Uterus (tissue), 2 donors: ENCODE measurements around the gene SLC4A8.

Experiments used
- POLR2A ChIP-seq, 2 donors: fragments of 450-650 bp; IDR thresholded peaks; one replicate each; pipeline ENCODE4 v1.6.1; 2016; ENCODE audit warnings: antibody characterized with exemption in 2 of 2, mild to moderate bottlenecking in 1 of 2, moderate library complexity in 1 of 2
- TF ChIP-seq, protein P1 (sequence below), 4 experiments: fragments of 200-600 bp in 2 of 4; fragments of 450-650 bp in 2 of 4; sonication (generic) in 2 of 4; IDR thresholded peaks; one replicate each; pipeline ENCODE4 v1.5.1; 2016 to 2019; ENCODE audit warnings: antibody characterized with exemption in 4 of 4, mild to moderate bottlenecking in 2 of 4, moderate library complexity in 1 of 4

DNA sequence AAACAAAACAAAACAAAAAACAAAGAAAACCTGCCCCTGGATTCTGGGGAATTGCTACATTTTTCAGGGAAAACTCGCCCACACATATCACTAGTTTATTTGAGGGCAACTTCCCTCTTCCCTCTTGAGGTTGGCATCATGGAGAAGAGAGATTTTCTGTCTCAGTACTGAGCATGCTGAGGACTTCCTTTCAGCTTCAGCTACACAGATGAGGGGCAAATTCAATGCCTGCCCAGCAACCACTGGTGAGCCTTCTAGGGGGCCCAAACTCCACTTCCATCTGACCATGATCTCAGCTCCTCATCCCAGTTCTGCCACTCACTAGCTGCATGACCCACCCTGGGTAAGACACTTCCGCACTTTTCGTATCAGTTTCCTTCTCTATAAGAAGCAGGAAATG is 103.3 kb downstream of the SLC4A8 start:
- TF ChIP-seq, protein P1, sequence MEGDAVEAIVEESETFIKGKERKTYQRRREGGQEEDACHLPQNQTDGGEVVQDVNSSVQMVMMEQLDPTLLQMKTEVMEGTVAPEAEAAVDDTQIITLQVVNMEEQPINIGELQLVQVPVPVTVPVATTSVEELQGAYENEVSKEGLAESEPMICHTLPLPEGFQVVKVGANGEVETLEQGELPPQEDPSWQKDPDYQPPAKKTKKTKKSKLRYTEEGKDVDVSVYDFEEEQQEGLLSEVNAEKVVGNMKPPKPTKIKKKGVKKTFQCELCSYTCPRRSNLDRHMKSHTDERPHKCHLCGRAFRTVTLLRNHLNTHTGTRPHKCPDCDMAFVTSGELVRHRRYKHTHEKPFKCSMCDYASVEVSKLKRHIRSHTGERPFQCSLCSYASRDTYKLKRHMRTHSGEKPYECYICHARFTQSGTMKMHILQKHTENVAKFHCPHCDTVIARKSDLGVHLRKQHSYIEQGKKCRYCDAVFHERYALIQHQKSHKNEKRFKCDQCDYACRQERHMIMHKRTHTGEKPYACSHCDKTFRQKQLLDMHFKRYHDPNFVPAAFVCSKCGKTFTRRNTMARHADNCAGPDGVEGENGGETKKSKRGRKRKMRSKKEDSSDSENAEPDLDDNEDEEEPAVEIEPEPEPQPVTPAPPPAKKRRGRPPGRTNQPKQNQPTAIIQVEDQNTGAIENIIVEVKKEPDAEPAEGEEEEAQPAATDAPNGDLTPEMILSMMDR (IDR thresholded peaks at IDR 0.05) = no peak
- no peak for TF ChIP-seq POLR2A (IDR thresholded peaks at IDR 0.05)
